A673 (cell line): ENCODE results near the gene HOXB3. TPM values are rescaled to one million over a fixed set of nuclear protein-coding genes. Genes with fewer than 3 reads are reported as not detected.

Experiments
- BruUV-seq: library from RNA; stranded (reverse); fragments of 400-500 nt; replicated peaks from 2 replicates; lab custom pipeline; 2021; lab: Mats Ljungman, UMichigan
- CTCF ChIA-PET: fragments of 300-600 bp; sonication (Branson Sonifier 250); formaldehyde crosslinking; loops from one replicate; lab custom pipeline; 2022; ENCODE audit warnings: antibody characterized with exemption; lab: Charles Lee
- POLR2A ChIA-PET: fragments of 300-600 bp; sonication (Branson Sonifier 250); formaldehyde crosslinking; loops from one replicate; lab custom pipeline; 2022; ENCODE audit warnings: antibody characterized with exemption; ENCODE audit not compliant: low non-redundant PET; lab: Charles Lee
- DNase-seq: peaks from one replicate; pipeline ENCODE4 v3.0.0-alpha.2; 2015; ENCODE audit warnings: low spot score
- H3K27ac ChIP-seq: fragments of 200-600 bp; sonication (generic); 2 replicates; pipeline ENCODE4 v1.5.1; 2016; ENCODE audit warnings: mixed run types, low read depth, mild to moderate bottlenecking, mixed read lengths, antibody characterized with exemption, low read length; ENCODE audit not compliant: poor library complexity, severe bottlenecking
- H3K27me3 ChIP-seq: fragments of 200-600 bp; sonication (generic); replicated peaks from 2 replicates; pipeline ENCODE4 v1.6.1; 2017; ENCODE audit warnings: mixed run types, low read depth, mild to moderate bottlenecking, mixed read lengths, antibody characterized with exemption, low read length; ENCODE audit not compliant: insufficient read depth, poor library complexity
- H3K36me3 ChIP-seq: fragments of 200-600 bp; sonication (generic); 2 replicates; pipeline ENCODE4 v1.6.1; 2016; ENCODE audit warnings: mixed run types, mild to moderate bottlenecking, mixed read lengths, antibody characterized with exemption, low read length; ENCODE audit not compliant: insufficient read depth, poor library complexity, severe bottlenecking
- H3K4me1 ChIP-seq: fragments of 200-600 bp; sonication (generic); 2 replicates; pipeline ENCODE4 v1.6.1; 2017; ENCODE audit warnings: mixed run types, mild to moderate bottlenecking, mixed read lengths, antibody characterized with exemption, low read length; ENCODE audit not compliant: insufficient read depth, poor library complexity, severe bottlenecking
- H3K4me3 ChIP-seq: fragments of 200-600 bp; sonication (generic); 2 replicates; pipeline ENCODE4 v1.5.1; 2016; ENCODE audit warnings: low read depth, mixed run types, mild to moderate bottlenecking, mixed read lengths, low read length; ENCODE audit not compliant: poor library complexity, severe bottlenecking
- H3K9me3 ChIP-seq: fragments of 200-600 bp; sonication (generic); 2 replicates; pipeline ENCODE4 v1.6.1; 2016; ENCODE audit warnings: mixed run types, low read depth, mild to moderate bottlenecking, mixed read lengths, antibody characterized with exemption, low read length; ENCODE audit not compliant: poor library complexity, severe bottlenecking
- CTCF ChIP-seq: fragments of 300-800, 200-600 bp; sonication (generic); conservative IDR thresholded peaks from 2 replicates; pipeline ENCODE4 v1.5.1; 2017; ENCODE audit warnings: low read depth, mild to moderate bottlenecking, antibody characterized with exemption, low read length, moderate library complexity, mixed read lengths
- EZH2 ChIP-seq: fragments of 200-600 bp; sonication (generic); IDR thresholded peaks from 2 replicates; pipeline ENCODE4 v1.6.1; 2017; ENCODE audit warnings: borderline replicate concordance, low read depth, mild to moderate bottlenecking, mixed read lengths, antibody characterized with exemption, low read length; ENCODE audit not compliant: poor library complexity, severe bottlenecking
- intact Hi-C: fragments of 100-400 bp; cut with micrococcal nuclease; formaldehyde crosslinking; loops from one replicate; pipeline ENCODE4 v1.10.0; 2022; ENCODE audit not compliant: unreplicated experiment
- total RNA-seq: library from RNA; stranded (reverse); gene quantifications from 2 replicates; pipeline ENCODE4 v1.2.3, GENCODE V29; 2021

HOXB3 gene
- total RNA-seq, 1 experiment from 2014 or later: 40.7 TPM

- peaks cover 68% of the 10 kb centered on the region for H3K4me1 ChIP-seq
- ChIA-PET CTCF (interaction anchor here (0.6 kb wide), 1 partner anchor 216 kb away, joined by 3 read pairs; no protein-coding TSS in a partner anchor), POLR2A (interaction anchor here (0.7 kb wide), 1 partner anchor 71 kb away, joined by 6 read pairs; no protein-coding TSS in a partner anchor)
- no peak overlapping the region for H3K27ac ChIP-seq
- no peaks in the 10 kb centered on the region for H3K9me3 ChIP-seq
- DNase-seq: no peak
- BruUV-seq: no TSS peak
- H3K27me3 ChIP-seq: no peaks in the 10 kb centered on the region
- TF ChIP-seq EZH2: no peak
- no peak for TF ChIP-seq CTCF
- no peaks in the 10 kb centered on the region for H3K36me3 ChIP-seq
- H3K4me3 ChIP-seq: peak overlapping the region; percentile 48
- intact Hi-C loops: no loop called here
Measured at GRCh38 chr17:48567646-48568354, 22.2 kb downstream of the HOXB3 start.

- H3K36me3 ChIP-seq: no peaks in the 10 kb centered on the region
- no peaks in the 10 kb centered on the region for H3K27me3 ChIP-seq
- intact Hi-C loops: no loop called here
- ChIA-PET CTCF (interaction anchor here (0.6 kb wide), 1 partner anchor 216 kb away, joined by 3 read pairs; no protein-coding TSS in a partner anchor), POLR2A (no interaction called here)
- BruUV-seq: no TSS peak
- H3K9me3 ChIP-seq: no peaks in the 10 kb centered on the region
- no peak for DNase-seq
- TF ChIP-seq EZH2 (no peak), CTCF (no peak)
- no peak overlapping the region for H3K27ac ChIP-seq
- H3K4me1 ChIP-seq: peaks cover 74% of the 10 kb centered on the region
- H3K4me3 ChIP-seq: no peak overlapping the region
Measured at GRCh38 chr17:48567209-48567608, 22.8 kb downstream of the HOXB3 start.

GRCh38 chr17:48566717-48567116 is 23.3 kb downstream of the HOXB3 start:
- peaks cover 78% of the 10 kb centered on the region for H3K4me1 ChIP-seq
- no TSS peak for BruUV-seq

More at GRCh38 chr17:48566717-48567116, 23.3 kb downstream of the HOXB3 start:
- intact Hi-C loops: no loop called here
- TF ChIP-seq CTCF (no peak), EZH2 (no peak)
- ChIA-PET CTCF (no interaction called here), POLR2A (no interaction called here)
- Histone ChIP-seq H3K4me3 (no peak overlapping the region), H3K27ac (no peak overlapping the region), H3K36me3 (no peaks in the 10 kb centered on the region), H3K9me3 (no peaks in the 10 kb centered on the region), H3K27me3 (no peaks in the 10 kb centered on the region)
- DNase-seq: no peak
